ENCODE results near the gene CSNK1G2. TPM values are rescaled to one million over a fixed set of nuclear protein-coding genes. Genes with fewer than 3 reads are reported as not detected.

CSNK1G2 gene
- total and polyA plus RNA-seq, 2 of the 13 experiments (the other 11 are each of a cell fraction or from before 2014, with no cell fraction given): 53.8 to 72.5 TPM

GRCh38 chr19:1902923-1903322, 38.0 kb upstream of the CSNK1G2 start (continued):
- TF ChIP-seq AKNA (CRISPR knock-in tag; IDR thresholded peaks at IDR 0.05; ENCODE audit: borderline replicate concordance) (no peak), ZNF652 (CRISPR knock-in tag; IDR thresholded peaks at IDR 0.05; ENCODE audit: borderline replicate concordance, low read depth) (no peak), AGO1 (IDR thresholded peaks at IDR 0.05; ENCODE audit: low read depth, low read length, poor library complexity, severe bottlenecking) (no peak), KDM4B (CRISPR knock-in tag; IDR thresholded peaks at IDR 0.05) (no peak), ZNF83 (CRISPR knock-in tag; IDR thresholded peaks at IDR 0.05; ENCODE audit: borderline replicate concordance) (no peak), ZNF709 (CRISPR knock-in tag; IDR thresholded peaks at IDR 0.05) (no peak), NR2F6 (IDR thresholded peaks at IDR 0.05) (peak; percentile 68), NR2F6 (CRISPR knock-in tag; IDR thresholded peaks at IDR 0.05) (peak; percentile 83), SMARCC2 (IDR thresholded peaks at IDR 0.05) (no peak), NFIB (CRISPR knock-in tag; IDR thresholded peaks at IDR 0.05; ENCODE audit: borderline replicate concordance) (no peak), ZNF772 (CRISPR knock-in tag; IDR thresholded peaks at IDR 0.05) (peak; percentile 42; the same call in 1 of the 2 replicates), GRHL1 (CRISPR knock-in tag; conservative IDR thresholded peaks at IDR 0.05) (no peak), KLF12 (CRISPR knock-in tag; IDR thresholded peaks at IDR 0.05; ENCODE audit: borderline replicate concordance) (no peak), U2AF2 (IDR thresholded peaks at IDR 0.05; ENCODE audit: low read depth, low read length) (no peak), ZFAT (CRISPR knock-in tag; conservative IDR thresholded peaks at IDR 0.05) (no peak), RARA (CRISPR knock-in tag; IDR thresholded peaks at IDR 0.05) (peak; percentile 59)
- TF ChIP-seq, protein P1, sequence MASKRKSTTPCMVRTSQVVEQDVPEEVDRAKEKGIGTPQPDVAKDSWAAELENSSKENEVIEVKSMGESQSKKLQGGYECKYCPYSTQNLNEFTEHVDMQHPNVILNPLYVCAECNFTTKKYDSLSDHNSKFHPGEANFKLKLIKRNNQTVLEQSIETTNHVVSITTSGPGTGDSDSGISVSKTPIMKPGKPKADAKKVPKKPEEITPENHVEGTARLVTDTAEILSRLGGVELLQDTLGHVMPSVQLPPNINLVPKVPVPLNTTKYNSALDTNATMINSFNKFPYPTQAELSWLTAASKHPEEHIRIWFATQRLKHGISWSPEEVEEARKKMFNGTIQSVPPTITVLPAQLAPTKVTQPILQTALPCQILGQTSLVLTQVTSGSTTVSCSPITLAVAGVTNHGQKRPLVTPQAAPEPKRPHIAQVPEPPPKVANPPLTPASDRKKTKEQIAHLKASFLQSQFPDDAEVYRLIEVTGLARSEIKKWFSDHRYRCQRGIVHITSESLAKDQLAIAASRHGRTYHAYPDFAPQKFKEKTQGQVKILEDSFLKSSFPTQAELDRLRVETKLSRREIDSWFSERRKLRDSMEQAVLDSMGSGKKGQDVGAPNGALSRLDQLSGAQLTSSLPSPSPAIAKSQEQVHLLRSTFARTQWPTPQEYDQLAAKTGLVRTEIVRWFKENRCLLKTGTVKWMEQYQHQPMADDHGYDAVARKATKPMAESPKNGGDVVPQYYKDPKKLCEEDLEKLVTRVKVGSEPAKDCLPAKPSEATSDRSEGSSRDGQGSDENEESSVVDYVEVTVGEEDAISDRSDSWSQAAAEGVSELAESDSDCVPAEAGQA (IDR thresholded peaks at IDR 0.05; ENCODE audit: low read depth): no peak
- TF ChIP-seq, protein P1 (CRISPR knock-in tag; IDR thresholded peaks at IDR 0.05; ENCODE audit: borderline replicate concordance): no peak
- TF ChIP-seq, protein P2, sequence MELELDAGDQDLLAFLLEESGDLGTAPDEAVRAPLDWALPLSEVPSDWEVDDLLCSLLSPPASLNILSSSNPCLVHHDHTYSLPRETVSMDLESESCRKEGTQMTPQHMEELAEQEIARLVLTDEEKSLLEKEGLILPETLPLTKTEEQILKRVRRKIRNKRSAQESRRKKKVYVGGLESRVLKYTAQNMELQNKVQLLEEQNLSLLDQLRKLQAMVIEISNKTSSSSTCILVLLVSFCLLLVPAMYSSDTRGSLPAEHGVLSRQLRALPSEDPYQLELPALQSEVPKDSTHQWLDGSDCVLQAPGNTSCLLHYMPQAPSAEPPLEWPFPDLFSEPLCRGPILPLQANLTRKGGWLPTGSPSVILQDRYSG (CRISPR knock-in tag; IDR thresholded peaks at IDR 0.05): no peak
